ENCODE results near the gene MBOAT2. TPM values are rescaled to one million over a fixed set of nuclear protein-coding genes. Genes with fewer than 3 reads are reported as not detected.

The MBOAT2 gene
- total and polyA plus RNA-seq, 2 of the 13 experiments (the other 11 are each of a cell fraction or from before 2014, with no cell fraction given), result 0.11 to 0.36 TPM

GRCh38 chr2:8855010-8855409, 148.5 kb downstream of the MBOAT2 start:
- Histone ChIP-seq H3K9ac (ENCODE audit: insufficient read depth, low read depth, low read length) (no peak overlapping the region), H3K9me3 (ENCODE audit: low read length) (no peaks in the 10 kb centered on the region), H3K4me3 (replicated peaks in 1 of 3; ENCODE audit: insufficient read depth in 1 of 3, low read depth in 2 of 3, low read length in 3 of 3) (no peak overlapping the region), H3K27ac (ENCODE audit: extremely low read length, insufficient read depth, low read length) (no peak overlapping the region), H3K79me2 (ENCODE audit: insufficient read depth, low read length) (no peaks in the 10 kb centered on the region), H3K4me2 (ENCODE audit: low read depth, low read length) (no peak overlapping the region), H2AFZ (ENCODE audit: low read length) (no peak overlapping the region), H3K36me3 (replicated peaks in 1 of 2; ENCODE audit: control insufficient read depth in 1 of 2, insufficient read depth in 2 of 2, low read length in 2 of 2) (no peaks in the 10 kb centered on the region), H3K4me1 (ENCODE audit: insufficient read depth, low read length) (no peaks in the 10 kb centered on the region), H3K27me3 (ENCODE audit: control insufficient read depth in 1 of 2, insufficient read depth in 2 of 2, low read length in 2 of 2) (peaks cover 0 to 19% of the 10 kb centered on the region in 2 experiments; a peak in 2 of 5 replicates), H4K20me1 (ENCODE audit: insufficient read depth, low read length) (no peaks in the 10 kb centered on the region)
- no peak for DNase-seq (ENCODE audit: low spot score)
- BruUV-seq (replicated peaks), result no TSS peak
- in situ Hi-C loops (cut with HindIII; ENCODE audit: extremely low pct_ligation_motif_present, low pct_unique_long_range_greater_than_20kb) (no loop called here), intact Hi-C loops (cut with micrococcal nuclease; ENCODE audit: unreplicated experiment) (no loop called here)
- CTCF ChIA-PET (ENCODE audit: low intra/inter-chr PET ratio, low total read pairs), result no interaction called here
- ATAC-seq, result no peak
- POLR2A ChIA-PET, result no interaction called here
- 35% methylated on average over 3 of the region's 3 CpGs for WGBS (ENCODE audit: low lambda C conversion rate)
- FAIRE-seq, result no peak
- TF ChIP-seq TOPORS (CRISPR knock-in tag; IDR thresholded peaks at IDR 0.05) (no peak), THAP8 (CRISPR knock-in tag; IDR thresholded peaks at IDR 0.05; ENCODE audit: borderline replicate concordance) (no peak), ZNF224 (CRISPR knock-in tag; IDR thresholded peaks at IDR 0.05) (no peak), SP1 (IDR thresholded peaks at IDR 0.05) (no peak), SP1 (CRISPR knock-in tag; IDR thresholded peaks at IDR 0.05) (no peak), PBX2 (CRISPR knock-in tag; IDR thresholded peaks at IDR 0.05) (no peak), ZNF230 (CRISPR knock-in tag; IDR thresholded peaks at IDR 0.05) (no peak), ZBTB4 (CRISPR knock-in tag; IDR thresholded peaks at IDR 0.05; ENCODE audit: borderline replicate concordance) (no peak), AKAP8 (CRISPR knock-in tag; IDR thresholded peaks at IDR 0.05) (no peak), ATRX (CRISPR knock-in tag; IDR thresholded peaks at IDR 0.05; ENCODE audit: borderline replicate concordance) (no peak), ZNF337 (CRISPR knock-in tag; IDR thresholded peaks at IDR 0.05; ENCODE audit: borderline replicate concordance, low read depth) (no peak), SSRP1 (CRISPR knock-in tag; IDR thresholded peaks at IDR 0.05) (no peak), ZFX (CRISPR knock-in tag; IDR thresholded peaks at IDR 0.05; ENCODE audit: low read depth) (no peak), NFIC (IDR thresholded peaks at IDR 0.05; ENCODE audit: low read length) (no peak), ZSCAN12 (CRISPR knock-in tag; IDR thresholded peaks at IDR 0.05) (no peak), ADNP (CRISPR knock-in tag; IDR thresholded peaks at IDR 0.05) (no peak), DZIP1 (CRISPR knock-in tag; IDR thresholded peaks at IDR 0.05) (no peak), CREBL2 (CRISPR knock-in tag; IDR thresholded peaks at IDR 0.05; ENCODE audit: borderline replicate concordance) (no peak)

Data from HepG2 (cell line).